IMR-90 (cell line): ENCODE data around the gene IGF2.

Experiments
- CEBPB ChIP-seq: IDR thresholded peaks from 2 replicates; pipeline ENCODE4 v1.6.1; 2012; ENCODE audit warnings: low read depth, low read length, improper control_type of control experiment
- MXI1 ChIP-seq: IDR thresholded peaks from 2 replicates; pipeline ENCODE4 v1.6.1; 2012; ENCODE audit warnings: low read depth, mild to moderate bottlenecking, low read length, moderate library complexity, borderline replicate concordance
- POLR2A ChIP-seq: IDR thresholded peaks from 2 replicates; pipeline ENCODE4 v1.6.1; 2012; ENCODE audit warnings: mild to moderate bottlenecking, low read depth, low read length
- RFX5 ChIP-seq: IDR thresholded peaks from 2 replicates; pipeline ENCODE4 v1.8.0; 2012; ENCODE audit warnings: low read depth, mild to moderate bottlenecking, low read length, moderate library complexity
- SMC3 ChIP-seq: fragments of 150-350 bp; IDR thresholded peaks from 2 replicates; pipeline ENCODE4 v1.6.1; 2016; ENCODE audit warnings: low read depth, mild to moderate bottlenecking, antibody characterized with exemption, low read length, moderate library complexity
- TF ChIP-seq, protein P1 (sequence below): conservative IDR thresholded peaks from 2 replicates; pipeline ENCODE4 v1.5.1; 2012; ENCODE audit warnings: mild to moderate bottlenecking, low read depth, low read length, improper control_type of control experiment
- TF ChIP-seq, protein P2 (sequence below): fragments of 150-350 bp; IDR thresholded peaks from 2 replicates; pipeline ENCODE4 v1.6.1; 2017; ENCODE audit warnings: mild to moderate bottlenecking, antibody characterized with exemption, low read length, low read depth

DNA sequence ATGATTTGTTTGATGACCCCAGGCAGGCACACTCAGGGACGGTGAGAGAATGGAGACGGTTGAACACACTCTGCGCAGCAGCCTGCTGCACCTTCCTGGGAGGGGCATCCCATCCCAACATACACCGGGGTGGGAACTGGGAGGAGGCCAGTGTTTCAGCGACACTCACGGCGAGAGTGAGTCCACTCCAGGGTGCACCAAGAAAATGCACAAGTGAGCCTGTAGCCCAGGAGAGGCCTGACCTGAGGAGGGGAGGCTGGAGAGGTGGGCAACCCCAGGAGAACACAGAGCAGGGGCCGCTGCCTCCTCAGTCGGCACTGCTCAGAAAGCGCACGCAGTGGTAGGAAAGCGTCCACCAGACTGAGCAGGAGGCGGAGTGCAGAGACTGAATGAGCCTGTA lies 54.5 kb downstream of the IGF2 start:
- no peak for TF ChIP-seq CEBPB
- TF ChIP-seq, protein P1, sequence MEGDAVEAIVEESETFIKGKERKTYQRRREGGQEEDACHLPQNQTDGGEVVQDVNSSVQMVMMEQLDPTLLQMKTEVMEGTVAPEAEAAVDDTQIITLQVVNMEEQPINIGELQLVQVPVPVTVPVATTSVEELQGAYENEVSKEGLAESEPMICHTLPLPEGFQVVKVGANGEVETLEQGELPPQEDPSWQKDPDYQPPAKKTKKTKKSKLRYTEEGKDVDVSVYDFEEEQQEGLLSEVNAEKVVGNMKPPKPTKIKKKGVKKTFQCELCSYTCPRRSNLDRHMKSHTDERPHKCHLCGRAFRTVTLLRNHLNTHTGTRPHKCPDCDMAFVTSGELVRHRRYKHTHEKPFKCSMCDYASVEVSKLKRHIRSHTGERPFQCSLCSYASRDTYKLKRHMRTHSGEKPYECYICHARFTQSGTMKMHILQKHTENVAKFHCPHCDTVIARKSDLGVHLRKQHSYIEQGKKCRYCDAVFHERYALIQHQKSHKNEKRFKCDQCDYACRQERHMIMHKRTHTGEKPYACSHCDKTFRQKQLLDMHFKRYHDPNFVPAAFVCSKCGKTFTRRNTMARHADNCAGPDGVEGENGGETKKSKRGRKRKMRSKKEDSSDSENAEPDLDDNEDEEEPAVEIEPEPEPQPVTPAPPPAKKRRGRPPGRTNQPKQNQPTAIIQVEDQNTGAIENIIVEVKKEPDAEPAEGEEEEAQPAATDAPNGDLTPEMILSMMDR, result no peak
- no peak for TF ChIP-seq RFX5
- no peak for TF ChIP-seq MXI1
- TF ChIP-seq SMC3, result no peak
- TF ChIP-seq, protein P2, sequence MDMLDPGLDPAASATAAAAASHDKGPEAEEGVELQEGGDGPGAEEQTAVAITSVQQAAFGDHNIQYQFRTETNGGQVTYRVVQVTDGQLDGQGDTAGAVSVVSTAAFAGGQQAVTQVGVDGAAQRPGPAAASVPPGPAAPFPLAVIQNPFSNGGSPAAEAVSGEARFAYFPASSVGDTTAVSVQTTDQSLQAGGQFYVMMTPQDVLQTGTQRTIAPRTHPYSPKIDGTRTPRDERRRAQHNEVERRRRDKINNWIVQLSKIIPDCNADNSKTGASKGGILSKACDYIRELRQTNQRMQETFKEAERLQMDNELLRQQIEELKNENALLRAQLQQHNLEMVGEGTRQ, result no peak
- TF ChIP-seq POLR2A, result no peak
